ENCODE measurements around the gene DBF4.

- no peak for TF ChIP-seq CTCF (IDR thresholded peaks at IDR 0.05)
- TF ChIP-seq POLR2A (IDR thresholded peaks at IDR 0.05) = no peak
- no peak for TF ChIP-seq POLR2AphosphoS5 (IDR thresholded peaks at IDR 0.05)
These were observed 42.4 kb downstream of the DBF4 start for GRCh38 chr7:87918740-87919139.

All from upper lobe of left lung (tissue), 4 donors.